ENCODE data around the gene ATP5IF1.

ATP5IF1 gene

GRCh38 chr1:28235755-28236655 is at the start of gene ATP5IF1:
Gene ATP5IF1, plus strand, starts transcription at chr1:28236124. Its CDS starts 60 bp downstream, at chr1:28236184.
- DNase-seq = peak; percentile 98

GRCh38 chr1:28190337-28190979 is 45.5 kb upstream of the ATP5IF1 start:
- no peak for DNase-seq

GRCh38 chr1:28190996-28191645 is 44.8 kb upstream of the ATP5IF1 start:
- DNase-seq = no peak

GRCh38 chr1:28193701-28194161 is 42.2 kb upstream of the ATP5IF1 start:
- DNase-seq = no peak

GRCh38 chr1:28194326-28195035 is 41.4 kb upstream of the ATP5IF1 start:
- DNase-seq = no peak

- DNase-seq = no peak
Observed at GRCh38 chr1:28195780-28196179, 40.1 kb upstream of the ATP5IF1 start.

GRCh38 chr1:28196330-28196729 is 39.6 kb upstream of the ATP5IF1 start:
- DNase-seq = no peak

- DNase-seq = no peak
Observed at GRCh38 chr1:28197682-28198415, 38.1 kb upstream of the ATP5IF1 start.

- no peak for DNase-seq
Observed at GRCh38 chr1:28199328-28200233, 36.3 kb upstream of the ATP5IF1 start.

- no peak for DNase-seq
Observed at GRCh38 chr1:28200234-28200873, 35.6 kb upstream of the ATP5IF1 start.

GRCh38 chr1:28205243-28205642 is 30.7 kb upstream of the ATP5IF1 start:
- DNase-seq = no peak

- peak; percentile 67 for DNase-seq
Observed at GRCh38 chr1:28208818-28209441, 27.0 kb upstream of the ATP5IF1 start.

- DNase-seq = no peak
Observed at GRCh38 chr1:28209700-28210099, 26.2 kb upstream of the ATP5IF1 start.

- no peak for DNase-seq
Observed at GRCh38 chr1:28213315-28213714, 22.6 kb upstream of the ATP5IF1 start.

GRCh38 chr1:28229089-28229488 is 6.8 kb upstream of the ATP5IF1 start:
- no peak for DNase-seq

GRCh38 chr1:28229996-28230395 is 5.9 kb upstream of the ATP5IF1 start:
- no peak for DNase-seq

- DNase-seq = peak; percentile 94
Observed at GRCh38 chr1:28232558-28233263, 3.2 kb upstream of the ATP5IF1 start, which contains the start of gene DNAJC8. Gene DNAJC8, minus strand, starts transcription at chr1:28233029. Its CDS starts 31 bp downstream, at chr1:28232998.

GRCh38 chr1:28233264-28233606 is 2.7 kb upstream of the ATP5IF1 start:
- no peak for DNase-seq

- DNase-seq = no peak
Observed at GRCh38 chr1:28236656-28237322, 865 bp downstream of the ATP5IF1 start.

Measured in midbrain (tissue), 1 donor.